ENCODE measurements around the gene SND1.

The SND1 gene

GRCh38 chr7:127840226-127840951, 188.4 kb downstream of the SND1 start:
- DNase-seq: no peak

DNA sequence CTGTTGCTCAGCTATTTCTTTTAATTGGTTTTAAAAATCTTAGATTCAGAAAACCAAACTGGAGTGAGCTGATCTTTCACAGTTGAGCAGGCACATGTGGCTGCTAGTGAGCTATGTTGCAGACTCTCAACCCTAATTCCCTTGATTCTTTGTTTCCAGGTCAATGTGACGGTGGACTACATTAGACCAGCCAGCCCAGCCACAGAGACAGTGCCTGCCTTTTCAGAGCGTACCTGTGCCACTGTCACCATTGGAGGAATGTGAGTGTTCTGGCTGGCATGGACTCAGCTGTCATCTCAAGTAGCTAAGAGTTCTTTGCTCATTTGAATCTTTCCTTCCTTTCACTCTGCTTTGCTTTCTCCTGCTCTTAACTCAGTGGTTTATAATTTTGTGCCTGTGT, 192.2 kb downstream of the SND1 start:
- peak; percentile 80 for DNase-seq

GRCh38 chr7:127844707-127845331, 192.8 kb downstream of the SND1 start:
- DNase-seq: peak; percentile 96

DNA sequence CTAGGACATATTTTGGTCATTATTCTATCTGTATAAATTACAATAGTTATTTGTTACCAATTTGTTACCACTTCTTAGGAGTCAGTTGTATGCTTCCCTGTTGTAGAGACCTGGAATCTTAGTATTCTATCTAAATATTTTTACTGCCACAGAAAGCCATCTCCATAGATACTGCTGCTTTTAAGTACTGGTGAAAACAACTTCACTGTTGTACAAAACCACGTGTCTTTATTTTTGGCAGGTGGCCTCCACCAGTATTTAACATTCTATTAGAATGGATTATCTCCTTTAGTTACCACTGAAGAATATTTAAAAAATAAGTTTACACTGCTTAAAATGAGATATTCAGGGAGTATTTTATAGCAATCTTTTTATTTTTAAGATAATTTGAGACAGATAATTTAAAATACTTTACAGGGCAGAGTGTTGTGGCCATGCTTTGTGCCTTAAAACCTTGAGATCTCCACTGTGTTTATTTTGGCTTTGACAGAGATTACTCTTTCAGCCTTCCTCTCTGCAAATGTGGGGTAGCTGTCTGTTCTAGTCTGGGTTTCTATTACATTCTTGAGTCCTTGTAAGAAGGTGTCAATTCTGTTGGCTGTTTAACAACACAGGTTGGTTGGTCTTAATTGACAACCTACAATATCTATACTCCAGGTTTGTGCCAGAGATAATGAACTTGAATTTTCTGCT, 193.7 kb downstream of the SND1 start:
- DNase-seq: peak; percentile 93

DNA sequence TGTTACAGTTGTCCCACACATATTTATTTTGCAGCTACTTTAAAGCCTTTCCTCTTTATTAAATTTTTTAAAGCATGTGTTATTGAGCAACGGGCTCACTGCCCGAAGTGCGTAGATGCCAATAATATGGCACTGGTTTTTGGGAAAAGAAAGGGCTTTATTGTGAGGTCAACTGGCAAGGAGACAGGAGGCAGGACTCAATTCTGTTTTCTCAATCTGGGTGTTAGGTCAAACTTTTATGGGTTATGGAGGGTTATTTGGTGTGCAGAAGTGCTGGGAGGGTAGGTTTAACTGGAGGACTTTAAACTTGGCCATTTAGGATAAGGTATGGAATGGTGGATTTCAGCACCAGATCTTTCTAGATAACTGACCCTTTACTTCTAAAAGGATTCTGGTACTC, 195.6 kb downstream of the SND1 start:
- no peak for DNase-seq

- peak; percentile 44 for DNase-seq
Measured at GRCh38 chr7:127848241-127848640, 196.2 kb downstream of the SND1 start.

GRCh38 chr7:127850195-127850594, 198.2 kb downstream of the SND1 start:
- no peak for DNase-seq

- no peak for DNase-seq
Measured at GRCh38 chr7:127854383-127854782, 202.4 kb downstream of the SND1 start.

GRCh38 chr7:127857464-127857841, 205.5 kb downstream of the SND1 start:
- no peak for DNase-seq

DNA sequence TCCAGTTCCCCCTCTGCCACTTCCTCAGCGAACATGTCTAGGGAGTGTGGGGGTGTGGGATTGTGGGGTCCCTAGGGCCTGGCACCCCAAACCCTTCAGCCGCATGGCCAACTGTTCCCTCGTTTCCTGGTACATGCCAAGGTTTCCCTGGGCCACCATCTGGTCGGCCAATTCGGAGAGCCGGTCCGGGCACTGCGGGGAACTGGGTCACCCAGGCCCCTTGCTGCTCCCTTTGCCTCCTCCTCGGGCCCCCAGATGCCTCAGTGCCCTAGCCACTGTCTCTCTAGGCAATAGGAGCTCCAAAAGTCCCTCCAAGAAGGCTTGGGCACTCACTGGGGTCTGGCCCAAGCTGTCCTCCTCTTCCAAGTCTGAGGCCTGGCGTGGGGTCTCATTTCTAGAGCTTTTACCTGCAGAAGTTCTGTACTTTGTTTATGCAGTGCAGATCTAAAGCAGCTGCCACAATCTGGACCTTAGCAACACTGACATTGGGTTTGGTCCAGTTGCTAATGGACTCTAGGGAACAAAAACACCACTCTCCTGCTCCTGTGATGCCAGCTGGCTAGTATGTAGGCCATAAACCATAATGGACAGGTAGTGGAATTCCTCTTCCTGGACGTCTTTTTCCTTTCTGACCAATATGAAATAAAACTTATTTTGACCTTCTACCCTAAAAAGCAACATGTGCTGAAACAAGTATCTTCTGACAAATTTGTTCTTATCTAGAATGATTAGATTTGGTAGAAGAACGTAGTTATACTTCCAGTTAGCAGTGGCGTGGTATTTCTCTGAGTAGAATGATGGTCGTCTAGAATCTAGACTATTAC, 206.3 kb downstream of the SND1 start:
- no peak for DNase-seq

DNA sequence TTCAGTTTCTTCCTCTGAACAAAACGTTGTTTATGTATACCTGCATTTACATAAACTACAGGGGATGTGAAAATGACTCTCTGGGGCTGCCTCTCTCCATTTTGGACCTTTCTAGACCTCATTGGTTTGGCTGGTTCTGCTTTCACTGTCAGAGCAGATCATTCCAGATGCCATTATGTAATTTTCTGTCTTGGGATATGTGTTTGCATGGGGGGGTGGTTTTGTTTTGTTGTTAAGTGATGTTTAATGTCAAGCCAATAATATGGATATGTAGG, 206.9 kb downstream of the SND1 start:
- no peak for DNase-seq

DNA sequence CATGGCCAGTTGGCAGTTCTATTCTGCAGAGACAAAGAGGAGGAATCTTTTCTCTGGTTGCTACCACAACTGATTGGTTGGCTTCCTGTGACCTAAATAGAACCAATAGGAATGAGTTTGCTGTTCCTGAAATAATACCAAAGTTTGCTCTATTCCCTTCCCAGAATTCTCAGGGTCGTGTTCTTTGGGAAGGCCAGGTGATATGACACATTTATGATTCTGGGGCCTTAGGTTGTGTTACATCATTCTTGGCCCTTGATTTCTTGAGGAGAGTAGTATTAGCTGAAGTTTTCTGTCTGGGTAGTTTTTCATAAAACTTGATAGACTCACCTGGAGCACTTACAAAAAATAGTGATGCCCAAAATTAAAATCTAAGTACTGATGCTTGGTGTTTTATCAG, 207.3 kb downstream of the SND1 start:
- no peak for DNase-seq

- no peak for DNase-seq
Measured at GRCh38 chr7:127862525-127862924, 210.5 kb downstream of the SND1 start.

GRCh38 chr7:127863082-127863481, 211.1 kb downstream of the SND1 start:
- no peak for DNase-seq

DNA sequence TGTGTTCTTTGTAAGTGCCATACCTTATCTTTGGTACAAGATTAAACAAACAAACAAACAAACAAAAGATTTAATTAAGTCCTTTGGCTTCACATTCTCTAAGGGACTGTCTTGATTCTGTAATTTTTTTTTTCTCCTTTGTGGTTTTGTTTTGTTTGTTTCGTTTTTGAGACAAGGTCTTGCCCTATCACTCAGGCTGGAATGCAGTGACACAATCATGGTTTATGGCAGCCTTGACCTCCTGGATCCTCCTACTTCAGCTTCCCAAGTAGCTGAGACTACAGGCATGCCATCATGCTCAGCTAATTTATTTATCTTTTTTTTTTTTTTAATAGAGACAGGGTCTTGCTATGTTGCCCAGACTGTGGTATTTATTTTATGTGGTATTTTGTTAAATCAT, 213.5 kb downstream of the SND1 start:
- no peak for DNase-seq

DNA sequence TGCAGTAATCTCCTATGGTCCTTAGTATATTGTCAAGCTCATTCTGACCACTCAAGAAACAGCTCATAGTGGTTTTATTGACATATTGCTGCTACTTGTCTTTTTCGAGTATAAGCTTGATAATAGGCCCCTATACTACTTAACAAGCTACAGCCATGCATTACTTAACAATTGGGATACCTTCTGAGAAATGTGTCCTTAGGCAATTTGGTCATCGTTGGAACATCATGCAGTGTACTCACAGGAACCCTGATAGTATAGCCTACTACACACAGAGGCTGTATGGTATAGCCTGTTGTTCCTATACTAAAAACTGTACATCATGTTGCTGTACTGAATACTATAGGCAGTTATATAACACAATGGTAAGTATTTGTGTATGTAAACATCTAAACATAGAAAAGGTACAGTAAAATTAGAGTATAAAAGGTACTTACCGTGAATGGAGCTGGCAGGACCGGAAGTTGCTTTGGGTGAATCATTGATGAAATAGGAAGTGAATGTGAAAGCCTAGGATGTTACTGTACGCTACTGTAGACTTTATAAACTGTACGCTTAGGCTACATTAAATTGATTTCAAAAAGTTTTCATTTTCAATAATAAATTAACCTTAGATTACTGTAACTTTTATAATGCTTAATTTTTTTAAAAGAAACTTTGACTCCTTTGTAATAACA, 218.4 kb downstream of the SND1 start:
- no peak for DNase-seq

- no peak for DNase-seq
Measured at GRCh38 chr7:127871226-127871625, 219.2 kb downstream of the SND1 start.

GRCh38 chr7:127872122-127872521, 220.1 kb downstream of the SND1 start:
- DNase-seq: no peak

DNA sequence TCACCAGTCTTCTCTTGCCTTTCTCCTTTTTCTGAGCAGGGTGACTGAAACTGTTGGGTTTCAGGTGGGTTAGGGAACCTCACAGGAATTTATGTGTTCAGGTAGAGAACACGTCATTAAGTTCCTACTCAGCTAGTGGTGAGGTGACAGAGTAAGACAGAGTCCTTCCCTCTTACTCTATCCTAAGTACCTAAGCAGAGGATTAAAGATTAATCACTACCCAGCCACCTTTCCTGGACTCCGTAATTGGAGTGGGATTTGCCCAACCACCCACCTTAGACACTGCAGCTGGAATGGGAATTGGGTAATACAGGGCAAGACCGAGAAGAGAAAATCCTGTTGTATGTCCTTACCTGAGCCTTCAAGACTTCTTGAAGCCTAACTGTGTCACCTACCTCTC, 221.2 kb downstream of the SND1 start:
- DNase-seq: no peak

DNA sequence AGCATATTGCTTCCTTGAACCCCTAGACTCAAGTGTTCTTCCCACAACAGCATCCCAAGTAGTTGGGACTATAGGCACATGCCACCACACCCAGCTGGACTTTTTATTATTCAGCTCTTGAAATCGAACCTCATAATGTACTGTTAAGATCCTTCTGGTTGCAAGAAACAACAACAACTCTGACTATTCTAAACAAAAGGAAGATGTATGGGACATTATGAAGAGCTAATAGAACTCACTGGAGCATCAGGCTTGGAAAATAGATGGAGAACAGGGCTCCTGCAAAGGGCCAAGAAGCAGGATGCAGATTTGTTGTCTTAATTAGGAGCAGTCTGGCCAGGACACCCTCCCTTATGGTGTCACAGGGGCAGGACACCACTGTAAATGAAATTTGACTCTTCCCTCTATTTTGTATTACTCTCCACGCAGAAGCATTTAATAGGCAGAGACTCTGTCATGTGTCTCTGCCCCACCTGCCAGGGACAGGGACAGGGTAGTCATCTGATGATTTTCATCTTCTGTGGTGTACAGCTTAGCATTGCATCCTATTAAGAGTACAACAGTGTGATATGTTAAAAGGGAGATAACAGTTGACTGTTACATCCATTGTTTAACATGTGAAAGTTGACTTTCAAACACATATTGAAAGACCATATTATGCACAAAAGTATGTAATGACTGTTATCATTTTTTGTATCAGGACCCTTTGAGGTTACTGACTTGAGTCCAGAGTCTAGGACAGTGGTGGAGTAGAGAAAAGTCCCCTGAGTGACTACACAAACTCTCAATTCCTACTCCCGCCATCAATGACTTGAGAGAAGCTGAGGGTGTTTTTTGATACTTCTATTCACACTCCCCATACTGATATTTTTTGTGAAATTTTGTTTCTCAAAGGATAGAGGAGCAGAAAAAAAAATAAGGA, 222.0 kb downstream of the SND1 start:
- no peak for DNase-seq

DNA sequence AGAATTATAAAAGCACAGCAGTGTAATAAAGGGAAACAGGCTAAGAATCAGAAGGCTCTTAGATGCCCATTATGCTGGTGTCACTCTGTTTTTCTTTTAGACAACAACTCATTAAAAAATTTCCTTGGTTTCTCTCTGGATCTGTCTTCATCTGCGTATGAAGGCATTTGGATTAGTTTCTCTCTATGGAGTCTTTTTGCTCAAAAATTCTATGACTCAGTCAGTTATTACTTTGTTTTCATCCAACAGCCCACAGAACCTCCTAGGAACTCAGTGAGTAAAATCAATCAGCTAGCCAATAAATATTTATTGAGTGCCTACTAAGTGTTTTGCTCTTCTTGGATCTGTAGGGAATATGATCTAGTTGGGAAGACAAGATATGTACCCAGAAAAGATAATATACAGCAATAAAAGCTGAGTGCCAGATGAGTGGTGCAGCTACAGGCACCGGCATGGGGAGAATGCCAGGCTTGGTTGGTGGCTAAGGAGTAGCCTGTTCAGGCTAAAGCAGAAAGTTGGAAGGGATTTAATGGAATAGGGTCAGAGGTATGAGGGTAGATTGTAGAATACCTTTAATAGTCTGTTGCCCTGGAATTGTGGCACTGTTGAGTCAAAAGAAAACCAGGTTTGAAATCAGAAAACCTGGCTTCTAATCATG, 223.1 kb downstream of the SND1 start:
- no peak for DNase-seq

All from NCI-H2029 treated with DMSO at 0.1 percent for 48 hours (cell line).